T-cell (primary cell): Measurements from ENCODE around the gene APOL4. TPM values are rescaled to one million over a fixed set of nuclear protein-coding genes. Genes with fewer than 3 reads are reported as not detected.
"Not testable (repeated sequence)": the region's sequence is repeated elsewhere in the genome, so short reads cannot be mapped to it uniquely, and the experiment has no call there.

Experiments
- ATAC-seq, 4 experiments: fragments of 200-7000 bp in 3 of 4; fragments of 150-1000 bp in 1 of 4; cut with Tn5 transposase; replicated peaks in 1 of 4; 1 replicate in 3 of 4; 2 replicates in 1 of 4; pipeline ENCODE4 v1.10.0; 2021; ENCODE audit warnings: moderate library complexity in 3 of 4, mild to moderate bottlenecking in 2 of 4, moderate number of reproducible peaks in 1 of 4
- CTCF ChIA-PET, 2 donors: fragments of 300-600 bp; sonication (Branson Sonifier 250); formaldehyde crosslinking; loops; one replicate each; lab custom pipeline; 2022; ENCODE audit warnings: antibody characterized with exemption in 2 of 2; lab: Charles Lee
- POLR2A ChIA-PET, 2 donors: fragments of 300-600 bp; sonication (Branson Sonifier 250); formaldehyde crosslinking; loops; one replicate each; lab custom pipeline; 2022; ENCODE audit warnings: antibody characterized with exemption in 2 of 2; lab: Charles Lee
- DNase-seq, 35 experiments: peaks; one replicate each; pipeline versions ENCODE4 v3.0.0 to v3.0.0-alpha.2; 2013 to 2023
- H3K27ac ChIP-seq: one replicate; pipeline ENCODE4 v1.5.1; 2013; ENCODE audit warnings: low read length
- H3K27me3 ChIP-seq, 2 experiments: replicated peaks in 1 of 2; 1 replicate in 1 of 2; 2 replicates in 1 of 2; pipeline versions ENCODE4 v1.6.1 to v1.7.0; 2013; ENCODE audit warnings: low read length in 1 of 2, mixed read lengths in 1 of 2; ENCODE audit not compliant: control insufficient read depth in 2 of 2, insufficient read depth in 2 of 2; ENCODE audit errors: extremely low read depth in 1 of 2
- H3K36me3 ChIP-seq, 2 donors: 1 replicate in 1 of 2; 2 replicates in 1 of 2; pipeline versions ENCODE4 v1.6.1 to v1.7.0; 2013; ENCODE audit warnings: low read length in 1 of 2; ENCODE audit not compliant: control insufficient read depth in 2 of 2, insufficient read depth in 1 of 2; ENCODE audit errors: extremely low read depth in 1 of 2
- H3K4me1 ChIP-seq, 2 experiments: 1 replicate in 1 of 2; 2 replicates in 1 of 2; pipeline versions ENCODE4 v1.6.1 to v1.7.0; 2013; ENCODE audit warnings: low read length in 2 of 2, mixed read lengths in 1 of 2; ENCODE audit not compliant: insufficient read depth in 2 of 2, control insufficient read depth in 1 of 2; ENCODE audit errors: extremely low read depth in 1 of 2
- H3K4me3 ChIP-seq, 2 donors: 1 replicate in 1 of 2; 2 replicates in 1 of 2; pipeline versions ENCODE4 v1.5.1 to v1.7.0; 2013; ENCODE audit warnings: mild to moderate bottlenecking in 2 of 2, low read length in 1 of 2, moderate library complexity in 1 of 2; ENCODE audit not compliant: control insufficient read depth in 1 of 2; ENCODE audit errors: extremely low read depth in 1 of 2
- H3K9me3 ChIP-seq: 2 replicates; pipeline ENCODE4 v1.7.0; 2013
- H3K27ac Mint-ChIP-seq, 2 donors: one replicate each; pipeline ENCODE4 v1.8.0; 2020 to 2021; ENCODE audit warnings: mild to moderate bottlenecking in 2 of 2, mixed read lengths in 2 of 2
- H3K27me3 Mint-ChIP-seq, 2 donors: one replicate each; pipeline ENCODE4 v1.8.0; 2021 to 2022; ENCODE audit warnings: mixed read lengths in 2 of 2
- H3K36me3 Mint-ChIP-seq: one replicate; pipeline ENCODE4 v1.8.0; 2021; ENCODE audit warnings: mixed read lengths
- H3K4me1 Mint-ChIP-seq, 3 donors: one replicate each; pipeline ENCODE4 v1.8.0; 2020 to 2022; ENCODE audit warnings: mixed read lengths in 3 of 3, mild to moderate bottlenecking in 1 of 3
- H3K4me3 Mint-ChIP-seq, 3 donors: one replicate each; pipeline ENCODE4 v1.8.0; 2020 to 2022; ENCODE audit warnings: mild to moderate bottlenecking in 3 of 3, mixed read lengths in 3 of 3, moderate library complexity in 3 of 3
- H3K9me3 Mint-ChIP-seq, 3 donors: one replicate each; pipeline ENCODE4 v1.8.0; 2020 to 2022; ENCODE audit warnings: mixed read lengths in 3 of 3
- WGBS: methylation state at CpG from one replicate; pipeline ENCODE4 v1.1.5; 2013; ENCODE audit warnings: missing lambda C conversion rate; ENCODE audit not compliant: insufficient coverage; 5-methylcytosine and 5-hydroxymethylcytosine counted together
- total RNA-seq, 35 experiments: library from RNA in 6 of 35; stranded (reverse) in 6 of 35; fragments of 120-200 nt in 1 of 35; gene quantifications; one replicate each; pipeline versions ENCODE4 v1.2.1 to v1.2.4 and lab custom pipeline; 2013 to 2026

The APOL4 gene
- total RNA-seq, 5 donors from 2014 or later (not counting 1 experiment from before 2014, with no cell fraction given): 0.22 to 0.72 TPM; not detected in 3

GRCh38 chr22:36213586-36213985 is 12.0 kb upstream of the APOL4 start:
- H3K4me1 ChIP-seq: no peaks in the 10 kb centered on the region
- no peak overlapping the region for H3K27ac ChIP-seq
- ATAC-seq (no peak), DNase-seq (no peak)
- Mint-ChIP-seq H3K4me1 (peaks cover 10 to 13% (median 12%) of the 10 kb centered on the region in 3 donors), H3K36me3 (peaks cover 4% of the 10 kb centered on the region), H3K27me3 (peaks cover 51 to 56% of the 10 kb centered on the region in 2 donors), H3K27ac (no peak overlapping the region), H3K4me3 (no peak overlapping the region), H3K9me3 (peaks cover 0 to 9% (median 4%) of the 10 kb centered on the region in 3 donors)
- H3K36me3 ChIP-seq: no peaks in the 10 kb centered on the region
- 86% methylated on average over 2 of the region's 4 CpGs for WGBS
- H3K4me3 ChIP-seq: no peak overlapping the region
- H3K27me3 ChIP-seq: peaks cover 0 to 22% of the 10 kb centered on the region in 2 experiments
- POLR2A ChIA-PET: no interaction called here
- H3K9me3 ChIP-seq: no peaks in the 10 kb centered on the region
- CTCF ChIA-PET: no interaction called here

DNA sequence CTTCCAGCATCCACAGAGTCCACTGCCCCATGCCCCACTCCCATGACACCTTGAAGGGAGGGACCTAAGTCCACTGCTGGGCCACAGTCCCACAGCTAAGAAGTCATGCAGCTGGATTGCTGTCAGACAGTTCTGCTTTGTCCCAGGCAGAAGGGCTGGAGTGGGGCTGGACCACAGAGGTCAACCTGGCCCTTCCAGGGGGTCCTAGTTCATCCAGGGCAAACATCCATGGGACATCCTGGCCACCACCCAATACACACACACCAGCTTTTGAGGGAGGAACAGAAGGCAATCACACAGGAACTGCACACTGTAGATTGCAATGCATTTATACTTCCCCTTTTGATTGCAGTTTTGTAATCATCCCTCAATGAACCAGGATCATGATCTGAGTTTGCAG is 11.3 kb upstream of the APOL4 start:
- H3K4me3 Mint-ChIP-seq: no peak overlapping the region
- ChIA-PET CTCF (no interaction called here), POLR2A (no interaction called here)
- Histone ChIP-seq H3K9me3 (no peaks in the 10 kb centered on the region), H3K27me3 (peaks cover 0 to 22% of the 10 kb centered on the region in 2 experiments), H3K4me3 (no peak overlapping the region), H3K4me1 (no peaks in the 10 kb centered on the region), H3K27ac (no peak overlapping the region), H3K36me3 (no peaks in the 10 kb centered on the region)
- DNase-seq (no peak), ATAC-seq (no peak)
- peaks cover 4% of the 10 kb centered on the region for H3K36me3 Mint-ChIP-seq
- no peak overlapping the region for H3K27ac Mint-ChIP-seq
- peaks cover 51 to 55% of the 10 kb centered on the region in 2 donors for H3K27me3 Mint-ChIP-seq
- H3K4me1 Mint-ChIP-seq: peaks cover 10 to 13% (median 12%) of the 10 kb centered on the region in 3 donors
- peaks cover 0 to 9% (median 4%) of the 10 kb centered on the region in 3 donors for H3K9me3 Mint-ChIP-seq

DNA sequence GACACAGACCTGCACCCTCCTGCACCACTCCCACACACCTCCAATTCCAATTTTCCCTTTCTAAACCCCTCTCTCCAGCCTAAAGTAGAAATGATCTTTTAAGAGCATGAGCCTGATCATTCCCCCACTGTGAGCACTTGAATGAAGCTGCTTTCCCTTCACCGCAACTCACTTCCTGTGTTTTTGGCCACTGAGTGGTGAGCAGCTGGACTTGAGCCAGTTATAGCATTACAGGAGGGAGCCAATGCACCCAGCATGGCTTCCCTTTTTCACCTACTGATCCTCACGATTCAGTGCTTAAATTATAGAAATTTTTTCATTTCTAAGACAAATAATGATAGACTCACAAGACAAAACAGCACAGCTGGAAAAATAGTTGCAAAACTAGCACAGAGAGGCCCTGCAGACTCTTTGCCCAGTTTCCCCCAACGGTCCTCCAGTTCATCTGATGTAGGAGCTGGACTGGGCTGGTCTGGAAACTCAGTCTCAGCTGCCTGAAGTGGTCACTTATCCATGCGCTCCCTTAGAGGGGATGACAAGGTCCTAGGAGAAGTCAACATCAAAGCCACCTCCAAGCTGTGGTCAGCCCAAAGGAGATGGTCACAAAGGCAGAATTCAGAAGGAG is 9.7 kb upstream of the APOL4 start:
- DNase-seq (no peak), ATAC-seq (peak in 2 of 4 experiments; percentile 64 to 71)
- Histone ChIP-seq H3K9me3 (no peaks in the 10 kb centered on the region), H3K4me1 (no peaks in the 10 kb centered on the region), H3K4me3 (no peak overlapping the region), H3K27ac (no peak overlapping the region), H3K27me3 (peaks cover 0 to 18% of the 10 kb centered on the region in 2 experiments), H3K36me3 (no peaks in the 10 kb centered on the region)
- no peak overlapping the region for H3K4me3 Mint-ChIP-seq
- ChIA-PET POLR2A (no interaction called here), CTCF (interaction anchor here in 1 of 2 donors (0.5 kb wide), 1 partner anchor 25 kb away, joined by 3 read pairs; no protein-coding TSS in a partner anchor)
- no CpG with 5 or more reads among the region's 4 CpGs for WGBS
- peaks cover 0 to 9% (median 4%) of the 10 kb centered on the region in 3 donors for H3K9me3 Mint-ChIP-seq
- peaks cover 47 to 52% of the 10 kb centered on the region in 2 donors for H3K27me3 Mint-ChIP-seq
- H3K4me1 Mint-ChIP-seq: peaks cover 10 to 13% (median 12%) of the 10 kb centered on the region in 3 donors
- H3K27ac Mint-ChIP-seq: peak overlapping the region in 1 of 2 donors; percentile 33
- peaks cover 4% of the 10 kb centered on the region for H3K36me3 Mint-ChIP-seq

DNA sequence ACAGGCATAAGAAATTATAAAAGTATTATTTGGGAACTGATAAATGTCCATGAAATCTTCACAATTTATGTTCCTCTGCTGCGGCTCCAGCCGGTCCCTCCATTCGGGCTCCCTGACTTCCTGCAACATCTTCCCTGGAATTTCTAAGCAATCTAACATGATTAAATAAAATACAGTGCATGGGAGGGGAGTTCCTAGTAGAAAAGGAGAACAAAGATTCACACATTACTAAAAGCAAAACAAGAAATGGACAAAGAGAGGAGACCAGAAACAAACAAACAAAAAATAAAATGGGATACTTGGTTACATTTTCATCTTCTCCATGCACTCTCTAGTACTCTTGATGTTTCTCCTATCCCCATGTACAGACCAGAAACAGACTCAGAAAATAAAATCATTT is 8.6 kb upstream of the APOL4 start:
- POLR2A ChIA-PET: no interaction called here
- DNase-seq: no peak
- Histone ChIP-seq H3K36me3 (no peaks in the 10 kb centered on the region), H3K27me3 (peaks cover 0 to 17% of the 10 kb centered on the region in 2 experiments), H3K27ac (no peak overlapping the region), H3K4me3 (no peak overlapping the region), H3K9me3 (no peaks in the 10 kb centered on the region), H3K4me1 (no peaks in the 10 kb centered on the region)
- H3K27me3 Mint-ChIP-seq: peaks cover 37 to 44% of the 10 kb centered on the region in 2 donors
- peaks cover 4% of the 10 kb centered on the region for H3K36me3 Mint-ChIP-seq
- H3K4me3 Mint-ChIP-seq: no peak overlapping the region
- H3K4me1 Mint-ChIP-seq: peaks cover 10 to 13% (median 12%) of the 10 kb centered on the region in 3 donors
- CTCF ChIA-PET: no interaction called here
- ATAC-seq: no peak
- H3K9me3 Mint-ChIP-seq: peaks cover 0 to 9% (median 4%) of the 10 kb centered on the region in 3 donors
- H3K27ac Mint-ChIP-seq: no peak overlapping the region
- no CpG with 5 or more reads among the region's 3 CpGs for WGBS

DNA sequence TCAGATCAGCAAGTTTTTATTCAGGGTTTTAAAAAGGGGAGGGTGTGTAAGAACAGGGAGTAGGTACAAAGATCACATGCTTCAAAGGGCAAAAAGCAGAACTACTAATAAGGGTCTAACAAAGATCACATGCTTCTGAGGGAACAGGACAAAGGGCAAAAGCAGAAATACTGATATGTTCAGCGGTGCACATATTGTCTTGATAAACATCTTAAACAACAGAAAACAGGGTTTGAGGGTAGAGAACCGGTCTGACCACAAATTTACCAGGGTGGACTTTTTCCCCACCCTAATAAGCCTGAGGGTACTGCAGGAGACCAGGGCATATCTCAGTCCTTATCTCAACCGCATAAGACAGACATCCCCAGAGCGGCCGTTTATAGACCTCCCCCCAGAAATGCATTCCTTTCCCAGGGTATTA is 7.9 kb upstream of the APOL4 start:
- H3K27ac ChIP-seq, POLR2A ChIA-PET, H3K27ac Mint-ChIP-seq, H3K4me3 ChIP-seq, CTCF ChIA-PET, DNase-seq, H3K9me3 ChIP-seq, ATAC-seq, H3K36me3 ChIP-seq, H3K4me3 Mint-ChIP-seq, H3K9me3 Mint-ChIP-seq, H3K4me1 ChIP-seq, H3K36me3 Mint-ChIP-seq: not testable (repeated sequence)
- H3K27me3 ChIP-seq: peaks cover 0 to 17% of the 10 kb centered on the region in 2 experiments
- H3K4me1 Mint-ChIP-seq: peaks cover 10 to 13% (median 12%) of the 10 kb centered on the region in 3 donors
- H3K27me3 Mint-ChIP-seq: peaks cover 36 to 44% of the 10 kb centered on the region in 2 donors
- no CpG with 5 or more reads among the region's 5 CpGs for WGBS

DNA sequence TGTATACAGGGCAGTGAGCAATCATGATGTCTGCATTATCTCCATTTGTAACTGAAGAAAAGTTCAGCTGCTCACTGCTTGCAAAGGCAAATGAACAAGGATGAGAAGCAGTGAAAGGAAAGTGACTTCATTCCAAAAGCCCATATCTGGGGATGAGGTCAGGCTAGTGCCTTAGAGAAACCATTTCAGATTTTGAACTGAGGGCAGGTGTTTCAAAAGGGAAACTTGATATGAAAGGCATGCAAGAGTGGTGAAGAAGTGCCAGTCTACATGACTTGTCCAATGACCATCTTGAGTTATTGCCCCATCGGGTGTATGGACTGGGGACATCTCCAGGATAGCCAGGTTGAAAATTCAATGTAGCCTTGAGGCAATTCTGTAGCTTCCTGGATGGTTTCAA is 7.3 kb upstream of the APOL4 start:
- Mint-ChIP-seq H3K4me3 (no peak overlapping the region), H3K4me1 (peaks cover 11 to 13% (median 12%) of the 10 kb centered on the region in 3 donors), H3K27ac (no peak overlapping the region), H3K36me3 (peaks cover 4% of the 10 kb centered on the region), H3K27me3 (peaks cover 36 to 39% of the 10 kb centered on the region in 2 donors), H3K9me3 (peaks cover 0 to 9% (median 4%) of the 10 kb centered on the region in 3 donors)
- Histone ChIP-seq H3K9me3 (no peaks in the 10 kb centered on the region), H3K27ac (no peak overlapping the region), H3K36me3 (no peaks in the 10 kb centered on the region), H3K4me3 (no peak overlapping the region), H3K27me3 (peaks cover 0 to 17% of the 10 kb centered on the region in 2 experiments), H3K4me1 (no peaks in the 10 kb centered on the region)
- CTCF ChIA-PET: no interaction called here
- no peak for DNase-seq
- POLR2A ChIA-PET: no interaction called here
- no peak for ATAC-seq
- 100% methylated on average over 1 of the region's 1 CpG for WGBS
